Esophagus squamous epithelium (tissue), 4 donors: Measurements from ENCODE around the gene RARRES1.

Experiments
- POLR2A ChIP-seq, 4 donors: fragments of 450-650 bp; IDR thresholded peaks; one replicate each; pipeline ENCODE4 v1.6.1; 2017; ENCODE audit warnings: antibody characterized with exemption in 4 of 4, mild to moderate bottlenecking in 4 of 4, moderate library complexity in 3 of 4
- TF ChIP-seq, protein P1 (sequence below), 6 experiments: fragments of 450-650 bp in 4 of 6; fragments of 200-600 bp in 2 of 6; sonication (generic) in 2 of 6; IDR thresholded peaks; one replicate each; pipeline ENCODE4 v1.5.1; 2016 to 2019; ENCODE audit warnings: antibody characterized with exemption in 6 of 6, mild to moderate bottlenecking in 4 of 6, moderate library complexity in 4 of 6

GRCh38 chr3:158678687-158679086 is 53.6 kb downstream of the RARRES1 start:
- TF ChIP-seq, protein P1, sequence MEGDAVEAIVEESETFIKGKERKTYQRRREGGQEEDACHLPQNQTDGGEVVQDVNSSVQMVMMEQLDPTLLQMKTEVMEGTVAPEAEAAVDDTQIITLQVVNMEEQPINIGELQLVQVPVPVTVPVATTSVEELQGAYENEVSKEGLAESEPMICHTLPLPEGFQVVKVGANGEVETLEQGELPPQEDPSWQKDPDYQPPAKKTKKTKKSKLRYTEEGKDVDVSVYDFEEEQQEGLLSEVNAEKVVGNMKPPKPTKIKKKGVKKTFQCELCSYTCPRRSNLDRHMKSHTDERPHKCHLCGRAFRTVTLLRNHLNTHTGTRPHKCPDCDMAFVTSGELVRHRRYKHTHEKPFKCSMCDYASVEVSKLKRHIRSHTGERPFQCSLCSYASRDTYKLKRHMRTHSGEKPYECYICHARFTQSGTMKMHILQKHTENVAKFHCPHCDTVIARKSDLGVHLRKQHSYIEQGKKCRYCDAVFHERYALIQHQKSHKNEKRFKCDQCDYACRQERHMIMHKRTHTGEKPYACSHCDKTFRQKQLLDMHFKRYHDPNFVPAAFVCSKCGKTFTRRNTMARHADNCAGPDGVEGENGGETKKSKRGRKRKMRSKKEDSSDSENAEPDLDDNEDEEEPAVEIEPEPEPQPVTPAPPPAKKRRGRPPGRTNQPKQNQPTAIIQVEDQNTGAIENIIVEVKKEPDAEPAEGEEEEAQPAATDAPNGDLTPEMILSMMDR (IDR thresholded peaks at IDR 0.05): no peak
- no peak for TF ChIP-seq POLR2A (IDR thresholded peaks at IDR 0.05)
